ENCODE measurements around the gene ZNF618.

GRCh38 chr9:114025760-114026159 lies 149.7 kb downstream of the ZNF618 start:
- TF ChIP-seq POLR2AphosphoS5 (IDR thresholded peaks at IDR 0.05): no peak
- TF ChIP-seq CTCF (IDR thresholded peaks at IDR 0.05): no peak
- TF ChIP-seq POLR2A (IDR thresholded peaks at IDR 0.05): no peak
- no peak for TF ChIP-seq EP300 (IDR thresholded peaks at IDR 0.05)
